Measurements from ENCODE around the gene FMNL1.
A peak's percentile ranks its signal among the peaks of the same experiment; 100 is the strongest.
"Not testable (repeated sequence)": the region's sequence is repeated elsewhere in the genome, so short reads cannot be mapped to it uniquely, and the experiment has no call there.

Gene FMNL1

GRCh38 chr17:45236282-45236606, 14.6 kb downstream of the FMNL1 start:
- DNase-seq, result no peak

GRCh38 chr17:45237686-45238085, 16.0 kb downstream of the FMNL1 start:
- DNase-seq, result no peak

DNA sequence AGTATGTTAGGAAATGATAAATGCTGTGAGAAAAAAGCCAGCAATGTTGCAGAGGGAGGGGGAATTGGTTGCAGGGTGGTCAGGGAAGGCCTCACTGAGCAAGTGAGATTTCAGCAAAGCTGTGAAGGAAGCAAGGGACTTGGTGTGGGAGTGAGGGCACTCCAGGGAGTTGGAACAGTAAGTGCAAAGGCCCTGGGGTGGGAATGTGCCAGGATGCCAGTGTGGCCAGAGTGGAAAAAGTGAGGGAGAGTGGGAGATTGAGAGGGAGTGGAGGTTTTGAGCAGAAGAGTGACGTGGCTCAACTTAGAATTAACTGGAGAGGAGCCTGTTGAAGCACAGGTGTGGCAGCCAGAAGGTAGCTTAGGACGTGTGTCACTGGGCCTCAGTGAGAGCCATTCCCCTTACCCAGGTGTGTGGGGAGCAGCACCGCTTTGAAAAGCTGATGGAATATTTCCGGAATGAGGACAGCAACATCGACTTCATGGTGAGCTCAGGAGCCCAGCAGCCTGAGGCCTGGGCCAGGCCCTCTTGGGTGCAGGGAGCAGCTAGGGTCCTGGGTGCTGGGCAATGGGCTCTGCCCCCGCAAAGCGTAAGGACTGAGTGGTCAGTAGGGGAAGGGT, 16.6 kb downstream of the FMNL1 start:
- DNase-seq, result no peak

GRCh38 chr17:45240905-45241327, 19.2 kb downstream of the FMNL1 start:
- DNase-seq, result no peak

DNA sequence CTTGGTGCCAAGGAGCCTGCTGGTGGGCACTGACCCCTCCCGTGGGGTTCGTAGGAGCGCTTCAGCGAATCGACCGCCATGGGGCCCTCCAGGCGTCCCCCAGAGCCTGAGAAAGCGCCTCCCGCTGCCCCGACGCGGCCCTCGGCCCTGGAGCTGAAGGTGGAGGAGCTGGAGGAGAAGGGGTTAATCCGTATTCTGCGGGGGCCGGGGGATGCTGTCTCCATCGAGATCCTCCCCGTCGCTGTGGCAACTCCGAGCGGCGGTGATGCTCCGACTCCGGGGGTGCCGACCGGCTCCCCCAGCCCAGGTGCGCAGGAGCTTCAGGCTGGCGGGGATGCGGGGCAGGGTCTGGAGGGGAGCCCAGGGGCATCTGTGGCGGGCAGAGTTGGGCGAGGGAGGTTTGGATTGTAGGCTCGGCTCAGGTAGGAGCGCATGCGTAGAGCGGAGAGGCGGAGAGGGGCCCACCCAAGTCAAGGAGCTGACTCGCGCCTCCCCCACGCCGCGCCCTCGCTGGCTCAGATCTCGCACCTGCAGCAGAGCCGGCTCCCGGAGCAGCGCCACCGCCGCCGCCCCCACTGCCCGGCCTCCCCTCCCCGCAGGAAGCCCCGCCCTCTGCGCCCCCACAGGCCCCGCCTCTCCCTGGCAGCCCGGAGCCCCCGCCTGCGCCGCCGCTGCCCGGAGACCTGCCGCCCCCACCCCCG, 19.8 kb downstream of the FMNL1 start:
- no peak for DNase-seq

DNA sequence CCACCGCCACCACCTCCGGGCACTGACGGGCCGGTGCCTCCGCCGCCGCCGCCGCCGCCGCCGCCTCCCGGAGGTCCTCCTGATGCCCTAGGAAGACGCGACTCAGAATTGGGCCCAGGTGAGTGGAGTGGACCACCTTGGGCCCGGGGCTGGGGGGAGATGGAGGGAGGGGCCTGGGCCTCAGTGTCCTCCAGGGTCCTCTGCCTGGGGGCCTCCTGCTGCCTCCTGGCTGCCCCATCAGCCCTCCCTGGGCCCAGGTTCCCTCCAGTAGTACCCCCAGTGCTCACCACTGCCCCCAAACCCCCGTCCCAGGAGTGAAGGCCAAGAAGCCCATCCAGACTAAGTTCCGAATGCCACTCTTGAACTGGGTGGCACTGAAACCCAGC, 20.3 kb downstream of the FMNL1 start:
- DNase-seq, result no peak

DNA sequence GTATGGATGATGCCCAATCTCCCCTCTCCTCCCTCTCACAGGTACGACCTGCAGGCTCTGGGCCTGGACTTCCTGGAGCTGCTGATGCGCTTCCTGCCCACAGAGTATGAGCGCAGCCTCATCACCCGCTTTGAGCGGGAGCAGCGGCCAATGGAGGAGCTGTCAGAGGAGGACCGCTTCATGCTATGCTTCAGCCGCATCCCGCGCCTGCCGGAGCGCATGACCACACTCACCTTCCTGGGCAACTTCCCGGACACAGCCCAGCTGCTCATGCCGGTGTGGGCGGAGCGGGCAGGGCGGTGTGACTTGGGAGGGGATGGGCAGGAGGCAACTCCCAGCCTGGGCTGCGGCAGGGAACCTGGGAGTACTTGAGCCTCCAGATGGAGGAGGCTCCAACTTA, 22.1 kb downstream of the FMNL1 start:
- DNase-seq, result no peak

DNA sequence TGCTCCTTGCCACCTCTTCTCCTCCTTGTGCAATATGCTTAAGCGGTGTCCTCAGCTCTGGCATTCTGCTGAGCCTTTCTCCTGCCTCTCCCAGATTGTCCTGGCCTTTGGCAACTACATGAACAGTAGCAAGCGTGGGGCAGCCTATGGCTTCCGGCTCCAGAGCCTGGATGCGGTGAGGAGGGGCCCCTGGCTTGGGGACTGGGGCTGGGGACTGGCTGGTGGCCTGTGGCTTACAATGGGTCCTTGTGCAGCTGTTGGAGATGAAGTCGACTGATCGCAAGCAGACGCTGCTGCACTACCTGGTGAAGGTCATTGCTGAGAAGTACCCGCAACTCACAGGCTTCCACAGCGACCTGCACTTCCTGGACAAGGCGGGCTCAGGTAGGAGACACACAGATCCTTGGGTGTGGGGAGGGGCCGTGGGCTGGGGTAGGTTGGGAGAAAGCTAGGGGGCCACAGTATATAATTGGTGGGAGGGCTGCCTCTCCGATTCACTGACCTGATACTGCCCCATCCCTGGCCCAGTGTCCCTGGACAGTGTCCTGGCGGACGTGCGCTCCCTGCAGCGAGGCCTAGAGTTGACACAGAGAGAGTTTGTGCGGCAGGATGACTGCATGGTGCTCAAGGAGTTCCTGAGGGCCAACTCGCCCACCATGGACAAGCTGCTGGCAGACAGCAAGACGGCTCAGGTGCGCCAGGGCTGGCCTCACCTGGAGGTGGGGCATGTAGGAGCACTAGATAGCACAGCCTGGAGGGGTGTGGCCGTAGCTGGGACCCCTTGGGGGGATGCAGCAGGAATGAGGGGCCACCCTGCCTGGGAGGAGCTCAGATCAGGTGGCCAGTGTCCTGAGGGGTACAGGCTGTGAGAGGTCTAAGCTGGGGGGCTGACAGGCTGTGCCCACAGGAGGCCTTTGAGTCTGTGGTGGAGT, 23.3 kb downstream of the FMNL1 start:
- no peak for DNase-seq

DNA sequence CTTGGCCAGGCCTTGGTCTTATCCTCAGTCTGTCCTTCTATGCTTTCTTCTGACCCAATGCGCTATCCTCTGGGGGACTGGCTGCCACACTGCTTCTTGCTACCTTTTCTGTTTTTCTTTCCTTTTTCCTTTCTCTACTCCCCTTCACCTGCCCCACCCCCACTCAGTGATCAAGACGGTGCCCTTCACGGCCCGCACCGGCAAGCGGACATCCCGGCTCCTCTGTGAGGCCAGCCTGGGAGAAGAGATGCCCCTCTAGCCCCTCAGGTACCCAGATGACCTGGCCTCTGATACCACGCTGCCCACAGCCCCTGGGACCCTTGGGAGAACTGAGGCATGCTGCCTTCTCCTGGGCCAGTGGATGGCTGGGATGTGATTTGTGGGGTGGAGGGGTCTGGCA, 24.7 kb downstream of the FMNL1 start:
- DNase-seq, result no peak

GRCh38 chr17:45246861-45247428, 25.3 kb downstream of the FMNL1 start:
- peak; percentile 30 for DNase-seq

GRCh38 chr17:45247429-45248131, 25.9 kb downstream of the FMNL1 start:
- DNase-seq, result peak; percentile 96

GRCh38 chr17:45248132-45248957, 26.7 kb downstream of the FMNL1 start:
- peak; percentile 77 for DNase-seq

DNA sequence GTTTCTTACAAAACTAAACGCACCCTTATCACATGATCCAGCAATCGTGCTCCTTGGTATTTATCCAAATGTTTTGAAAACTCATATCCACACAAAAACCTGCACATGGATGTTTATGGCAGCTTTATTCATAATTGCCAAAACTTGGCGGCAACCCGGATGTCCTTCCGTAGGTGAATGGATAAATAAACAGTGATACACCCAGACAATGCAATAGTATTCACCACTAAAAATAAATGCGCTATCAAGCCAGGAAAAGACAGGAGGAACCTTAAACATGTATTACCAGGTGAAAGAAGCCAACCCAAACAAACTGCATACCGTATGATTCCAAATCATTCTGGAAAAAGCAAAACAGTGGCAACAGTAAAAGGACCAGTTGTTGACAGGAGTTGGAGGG, 30.2 kb downstream of the FMNL1 start:
- no peak for DNase-seq

DNA sequence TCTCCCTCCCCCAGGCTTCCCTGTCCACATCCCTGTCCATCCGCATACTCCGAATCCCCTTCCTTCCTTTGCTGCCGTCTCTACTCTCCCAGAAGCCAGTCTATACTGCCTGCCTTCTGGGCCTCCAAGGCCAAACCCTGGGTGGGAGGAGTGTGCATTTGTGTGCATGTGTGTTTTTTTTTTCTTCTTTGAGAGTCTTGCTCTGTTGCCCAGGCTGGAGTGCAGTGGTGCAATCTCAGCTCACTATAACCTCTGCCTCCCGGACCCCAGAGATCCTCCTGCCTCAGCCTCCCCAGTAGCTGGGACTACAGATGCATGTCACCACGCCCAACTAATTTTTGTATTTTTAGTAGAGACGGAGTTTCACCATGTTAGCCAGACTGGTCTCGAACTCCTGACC, 31.6 kb downstream of the FMNL1 start:
- DNase-seq, result not testable (repeated sequence)

GRCh38 chr17:45253879-45254278, 32.2 kb downstream of the FMNL1 start:
- DNase-seq, result no peak

- no peak for DNase-seq
Observed at GRCh38 chr17:45255358-45255757, 33.7 kb downstream of the FMNL1 start.

DNA sequence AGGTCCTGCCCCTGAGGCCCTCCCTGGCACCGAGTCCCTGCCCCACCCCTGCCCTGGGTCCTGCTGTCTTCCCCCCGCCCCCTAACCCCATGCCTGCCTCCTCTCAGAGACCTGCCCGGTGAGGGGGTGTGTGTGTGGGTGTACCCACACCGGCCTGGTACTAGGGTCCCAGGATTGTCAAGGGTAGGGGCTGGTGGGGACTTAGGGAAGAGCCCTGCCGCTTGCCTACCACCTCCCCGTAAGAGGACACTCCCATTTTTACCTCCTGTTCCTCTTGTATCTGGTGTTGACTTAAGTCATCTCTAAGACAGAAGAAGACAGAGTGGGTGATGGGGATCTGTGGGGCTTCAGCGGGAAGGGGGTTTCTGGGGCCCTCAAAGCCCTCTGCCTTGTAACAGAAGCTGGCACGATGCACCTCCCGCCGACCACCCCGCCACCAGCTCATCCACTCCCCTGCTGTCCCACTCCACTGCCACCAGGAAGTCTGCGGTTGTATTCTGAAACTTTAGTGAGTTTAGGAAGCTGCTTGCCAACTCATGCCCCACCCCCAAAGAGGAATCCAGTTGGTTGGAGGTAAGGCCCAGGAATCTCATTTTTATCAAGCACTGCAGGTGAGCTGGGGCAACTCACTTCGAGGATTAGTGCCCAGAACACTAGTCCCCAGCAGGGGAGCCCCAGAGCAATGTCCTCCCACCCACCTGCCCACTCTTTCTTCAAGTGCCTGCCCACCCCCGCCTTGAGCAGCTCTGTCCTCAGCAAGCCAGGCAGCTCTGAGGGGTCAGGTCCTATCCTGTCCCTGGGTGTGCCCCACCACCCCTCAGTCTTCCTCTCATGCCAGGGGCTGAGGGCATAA, 34.7 kb downstream of the FMNL1 start:
- no peak for DNase-seq

DNA sequence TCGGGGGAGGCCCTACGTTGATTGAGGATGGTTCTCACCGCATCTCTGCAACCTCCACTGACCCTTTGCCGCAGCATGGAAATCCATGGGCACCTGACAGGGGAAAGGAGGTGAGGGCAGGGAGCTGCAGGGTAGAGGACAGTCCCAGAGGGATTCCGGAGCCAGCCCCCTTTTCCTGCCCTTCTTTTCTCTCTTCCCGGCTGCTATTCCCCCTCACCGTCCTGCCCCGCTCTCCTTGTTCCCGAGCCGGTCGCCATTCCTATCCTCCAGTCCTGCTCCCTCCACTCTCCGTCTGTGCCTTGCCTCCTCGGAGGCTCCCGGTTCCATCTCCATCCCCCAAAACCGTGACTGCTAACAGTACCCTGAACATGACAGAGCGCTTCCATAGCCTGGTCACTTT, 35.4 kb downstream of the FMNL1 start:
- no peak for DNase-seq

- no peak for DNase-seq
Observed at GRCh38 chr17:45258981-45259380, 37.3 kb downstream of the FMNL1 start.

DNA sequence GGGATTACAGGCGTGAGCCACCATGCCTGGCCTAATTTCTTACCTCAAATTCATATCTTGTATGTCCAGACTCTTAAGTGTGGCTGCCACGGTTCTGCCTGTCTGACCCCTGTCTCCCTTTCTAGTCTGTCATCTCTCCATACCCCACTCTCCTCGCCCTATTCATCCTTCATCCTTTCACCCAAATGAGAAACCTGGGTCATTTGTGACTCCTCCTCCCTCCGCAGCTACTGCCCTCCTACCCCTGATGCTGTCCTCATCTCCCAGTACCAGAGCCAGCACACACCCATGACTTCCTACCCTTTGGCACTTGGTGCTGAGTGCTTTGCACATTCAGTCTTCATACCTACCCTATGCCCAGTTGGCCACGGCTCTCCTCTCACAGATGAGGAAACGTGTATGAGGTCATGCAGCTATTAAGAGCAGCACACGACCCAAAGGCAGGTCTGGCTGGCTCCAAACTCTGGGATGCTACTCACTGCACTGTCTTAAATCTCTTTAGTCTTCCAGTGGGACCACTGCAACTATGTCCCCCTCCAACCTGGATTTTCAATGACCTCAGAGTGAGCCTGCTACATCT, 38.6 kb downstream of the FMNL1 start:
- DNase-seq, result no peak
